HG03175 (cell line): ENCODE data around the gene JMJD7.

ENCODE experiments used
- ATAC-seq: cut with Tn5 transposase; IDR thresholded peaks from one replicate; pipeline ENCODE4 v1.9.1; 2021; ENCODE audit warnings: mild to moderate bottlenecking, moderate library complexity; ENCODE audit not compliant: unreplicated experiment

The JMJD7 gene

DNA sequence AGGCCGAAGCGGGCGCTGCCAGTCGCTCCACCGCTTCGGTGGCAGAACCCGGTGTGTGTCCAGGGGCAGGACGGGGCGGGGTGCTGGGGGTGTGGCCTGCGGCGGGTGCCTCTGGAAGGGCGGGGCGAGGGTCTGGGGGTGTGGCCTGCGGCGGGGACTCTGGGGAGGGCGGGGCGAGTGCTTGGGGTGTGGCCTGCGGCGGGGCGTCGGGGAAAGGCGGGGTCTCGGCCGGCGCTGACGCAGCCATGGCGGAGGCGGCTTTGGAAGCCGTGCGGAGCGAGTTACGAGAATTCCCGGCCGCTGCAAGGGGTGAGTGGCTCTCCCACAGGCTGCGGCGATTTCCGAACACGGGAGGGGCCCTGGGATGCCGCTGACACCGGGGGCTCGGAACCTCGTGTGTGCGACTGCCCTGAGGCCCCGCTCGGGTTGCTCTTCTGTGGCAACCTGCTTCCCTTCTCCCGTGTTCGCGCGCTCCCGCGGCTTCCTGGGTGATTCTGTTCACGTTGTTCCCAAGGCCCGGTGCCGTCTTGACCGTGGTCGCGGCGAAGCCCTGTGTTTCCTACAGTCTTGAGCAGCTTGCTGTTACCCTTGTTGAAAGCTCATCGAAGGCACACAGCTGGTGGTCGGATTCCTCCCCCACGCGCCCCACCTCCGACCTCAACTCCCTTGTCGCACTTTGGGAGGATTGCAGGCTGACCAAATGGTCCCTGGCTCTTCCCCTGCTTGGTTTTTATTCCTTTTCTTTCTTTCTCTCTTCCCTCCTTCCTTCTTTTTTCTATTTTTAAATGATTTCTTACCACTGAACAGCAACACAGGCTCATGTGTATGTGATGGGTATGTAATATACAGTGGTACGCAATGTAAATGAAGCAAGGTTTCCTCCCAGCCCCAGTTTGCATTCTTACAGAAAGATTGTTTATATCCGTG is at the start of gene JMJD7:
Gene JMJD7 (plus strand): TSS at position 213 of the 927 bp plus-strand sequence. CDS start 33 bp downstream, at position 246.
- ATAC-seq: peak; percentile 73

DNA sequence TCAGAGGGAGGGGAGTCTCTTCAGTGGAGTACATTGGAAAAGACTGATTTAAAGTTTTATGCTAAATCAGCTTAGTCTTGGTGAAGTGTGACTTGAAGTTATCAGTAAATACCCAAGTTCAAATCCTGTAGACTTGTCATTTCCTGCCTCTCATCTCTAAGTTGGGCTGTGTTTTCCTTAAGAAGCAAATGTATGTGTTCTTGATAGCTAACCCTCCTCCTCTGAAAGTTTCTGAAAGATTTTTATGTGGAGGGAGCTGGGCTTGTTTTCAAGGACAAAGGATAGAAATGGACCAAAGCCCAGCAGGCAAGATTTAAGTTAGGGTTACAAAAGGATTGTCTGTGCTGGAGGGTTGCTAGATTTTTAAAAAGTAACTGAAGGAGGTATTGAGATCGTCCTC is 49.4 kb upstream of the JMJD7 start:
- ATAC-seq: no peak

DNA sequence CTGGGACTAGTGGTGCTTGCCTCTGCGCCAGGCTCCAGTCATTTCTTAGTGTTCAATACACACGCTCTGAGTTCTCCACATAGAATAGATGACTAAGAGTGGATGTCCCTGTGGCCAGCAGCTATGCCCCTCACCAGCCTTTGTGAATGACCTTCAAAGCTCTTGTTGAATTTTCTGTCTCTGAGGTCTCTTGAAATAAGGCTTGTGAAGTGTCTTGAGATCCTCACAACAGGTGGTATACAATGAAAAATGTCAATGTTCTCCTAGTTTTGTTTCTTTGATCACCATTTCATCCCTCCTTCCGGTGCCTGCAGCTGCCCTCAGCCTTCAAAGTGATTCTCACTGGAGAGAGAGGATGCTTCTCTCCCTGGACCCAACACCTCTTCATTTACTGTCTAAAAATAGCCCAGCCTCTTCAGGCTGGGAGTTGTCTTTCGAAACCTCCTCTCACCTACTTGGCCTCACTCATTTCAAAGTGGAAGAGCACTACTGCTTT is 48.2 kb upstream of the JMJD7 start:
- ATAC-seq: no peak

DNA sequence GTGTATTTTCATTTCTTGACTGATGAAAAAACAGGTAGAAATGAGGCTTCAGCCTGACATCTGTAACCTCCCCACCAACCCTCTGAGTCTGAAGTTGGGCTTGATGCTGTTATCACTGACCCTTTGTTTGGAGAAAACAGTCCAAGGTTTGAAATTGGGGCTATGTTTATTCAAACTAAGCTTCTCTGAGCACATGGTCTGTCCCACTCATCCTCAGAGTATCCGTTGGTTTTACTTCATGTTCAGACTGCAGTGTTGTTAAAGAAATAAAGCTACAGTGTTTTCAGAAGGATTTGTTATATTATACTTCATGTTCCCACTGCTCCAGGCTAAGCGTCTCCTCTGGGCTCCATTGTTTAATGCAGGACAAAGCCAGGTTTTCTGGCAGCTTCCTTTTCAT is 47.6 kb upstream of the JMJD7 start:
- no peak for ATAC-seq

DNA sequence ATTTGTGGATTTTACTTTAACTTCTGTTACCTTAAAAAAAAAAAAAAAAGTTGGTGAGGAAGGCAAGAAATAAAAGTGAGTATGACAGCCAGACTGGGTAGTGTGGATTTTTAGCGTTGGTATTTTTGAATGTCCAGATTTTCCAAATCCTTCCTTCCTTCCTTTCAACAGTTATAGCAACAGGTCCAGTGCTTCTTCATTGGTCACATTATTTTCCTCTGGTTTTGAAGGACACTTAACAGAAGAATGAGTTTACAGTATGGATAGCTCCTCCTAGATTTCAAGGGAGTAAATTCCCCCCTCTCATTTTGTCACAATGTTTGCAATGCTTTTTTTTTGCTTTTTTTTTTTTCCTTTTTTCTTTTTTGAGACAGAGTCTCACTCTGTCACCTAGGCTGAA is 47.2 kb upstream of the JMJD7 start:
- no peak for ATAC-seq

DNA sequence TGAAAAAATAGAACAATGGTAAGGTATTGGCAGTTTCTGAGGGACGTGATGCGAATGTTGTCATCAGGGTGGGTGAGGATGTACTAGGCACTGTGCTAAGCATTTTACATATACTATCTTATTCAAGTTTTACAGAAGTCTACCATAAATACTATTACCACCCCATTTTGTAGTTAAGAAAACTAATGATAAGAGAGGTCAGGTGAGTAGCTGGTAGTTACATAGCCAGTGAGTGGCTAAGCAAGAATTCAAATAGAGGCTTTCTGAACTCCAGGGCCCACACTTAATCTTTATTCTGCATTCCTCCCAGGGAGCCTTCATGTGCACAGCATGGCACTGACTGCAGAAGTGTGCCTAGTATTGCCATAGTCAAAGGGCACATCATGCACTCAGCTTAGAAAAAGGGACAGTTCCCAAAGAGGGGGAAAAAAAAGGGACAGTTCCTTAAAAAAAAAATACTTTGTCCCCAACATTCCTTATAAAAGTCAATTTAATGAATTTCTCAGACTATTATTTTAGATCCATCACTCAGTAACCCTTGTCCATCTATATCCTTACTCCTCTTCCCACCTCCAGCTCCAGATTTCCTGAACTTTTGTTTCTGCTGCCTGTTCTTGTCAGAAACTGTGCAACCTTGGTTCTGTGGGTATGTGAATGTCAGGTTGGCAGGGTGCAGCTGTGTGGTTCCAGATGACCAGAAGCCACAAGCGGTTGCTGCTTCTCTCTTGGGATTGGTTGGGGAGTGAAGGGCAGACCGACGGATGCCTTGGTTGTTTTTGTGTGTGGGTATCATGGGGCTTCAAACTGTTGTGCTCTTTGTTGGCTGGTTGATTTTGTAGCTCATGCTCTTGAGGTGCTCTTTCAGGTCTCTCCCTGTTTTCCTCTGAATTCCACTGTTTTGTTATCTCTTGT is 45.3 kb upstream of the JMJD7 start:
- peak; percentile 45 for ATAC-seq

DNA sequence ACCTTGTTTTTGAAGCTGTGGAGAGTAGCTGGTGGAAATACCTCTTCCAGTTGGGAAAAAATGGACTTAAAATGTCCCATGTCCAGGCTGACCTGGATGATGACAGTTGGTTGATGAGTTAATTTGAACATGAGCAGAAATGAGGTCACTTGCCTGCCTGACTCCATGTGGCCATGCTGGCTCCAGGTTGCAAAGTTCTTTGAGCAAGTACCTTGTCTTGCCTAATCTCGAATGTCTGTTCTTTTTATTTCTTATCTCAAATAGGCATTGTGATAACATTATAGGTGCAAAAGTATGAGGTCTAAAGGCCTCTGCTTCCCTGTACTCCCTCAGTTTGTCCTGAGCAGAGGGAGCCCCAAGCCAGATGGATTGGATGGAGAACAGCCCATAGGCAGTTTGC is 44.6 kb upstream of the JMJD7 start:
- ATAC-seq: no peak

DNA sequence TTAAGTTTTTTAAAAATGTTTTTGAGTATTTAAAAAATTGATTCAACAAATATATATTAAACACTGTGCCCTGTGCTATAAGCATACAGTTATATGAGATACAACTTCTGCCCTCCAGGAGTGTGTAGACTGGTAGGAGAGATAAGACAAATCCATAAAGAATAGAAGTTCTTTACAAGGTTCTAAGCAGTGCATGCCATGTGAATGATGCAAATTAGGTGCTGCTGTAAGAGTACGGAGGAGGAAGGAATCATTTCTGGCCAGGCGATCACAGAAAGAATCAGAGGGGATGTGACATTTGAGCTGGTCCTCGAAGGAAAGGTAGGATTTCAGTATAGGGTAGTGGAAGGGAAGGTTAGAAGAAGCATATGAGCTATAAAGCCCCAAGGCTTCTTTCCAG is 39.6 kb upstream of the JMJD7 start:
- ATAC-seq: no peak

DNA sequence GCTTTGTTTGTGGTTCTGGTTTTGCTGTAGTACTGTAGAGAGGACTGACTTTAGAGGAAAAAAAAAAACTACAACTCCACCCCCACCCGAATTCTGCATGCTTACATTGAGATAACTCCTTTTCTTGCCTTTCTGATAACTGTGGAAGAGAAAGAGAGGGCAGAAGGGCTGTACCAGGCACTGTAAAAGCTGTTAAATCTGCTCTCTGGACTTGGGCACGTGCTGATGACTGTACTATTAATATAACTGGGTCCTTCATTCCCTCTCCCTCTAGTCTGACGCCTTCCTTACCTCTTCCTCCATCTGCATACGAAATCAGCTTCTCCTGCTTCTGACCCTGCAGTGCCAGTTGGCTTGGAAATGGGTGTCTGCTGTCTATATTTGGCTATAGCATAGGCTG is 38.7 kb upstream of the JMJD7 start:
- no peak for ATAC-seq

DNA sequence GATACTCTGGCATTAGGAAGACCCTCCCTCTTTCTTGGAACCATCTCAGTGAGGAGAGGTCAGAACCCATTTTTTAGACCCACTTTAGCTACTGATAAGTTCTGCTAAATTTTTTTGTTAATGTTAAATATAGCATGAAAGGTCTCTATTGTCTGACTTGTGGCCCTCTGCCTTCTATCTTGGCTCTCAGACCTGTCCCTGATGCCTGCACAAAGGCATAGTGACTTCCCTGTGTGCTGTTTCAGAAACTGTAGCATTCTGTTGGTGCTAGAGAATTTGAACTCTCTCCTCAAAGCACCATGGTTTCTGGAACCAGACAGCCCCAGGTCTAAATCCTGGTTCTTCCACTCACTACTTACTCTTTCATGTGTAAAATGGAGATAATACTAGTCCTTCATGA is 38.2 kb upstream of the JMJD7 start:
- no peak for ATAC-seq

DNA sequence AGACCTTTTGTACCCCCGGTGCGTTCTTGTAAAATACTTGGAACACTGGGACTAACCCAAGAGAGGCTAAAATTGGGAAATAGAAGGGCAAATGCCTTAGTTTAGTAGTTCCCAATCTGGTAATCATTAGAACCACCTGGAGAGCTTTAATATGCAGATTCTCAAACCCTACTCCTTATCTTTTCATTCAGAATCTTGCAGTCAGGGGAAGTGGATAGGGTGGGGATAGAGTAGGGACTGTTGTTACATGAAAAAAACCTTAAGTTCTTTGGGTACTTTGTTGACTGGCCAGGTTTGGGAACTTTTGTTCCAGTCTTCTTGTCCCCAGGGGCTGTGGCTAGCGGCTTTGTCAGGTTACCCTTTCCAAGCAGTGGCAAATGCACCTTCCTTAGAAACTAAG is 37.7 kb upstream of the JMJD7 start:
- ATAC-seq: no peak

DNA sequence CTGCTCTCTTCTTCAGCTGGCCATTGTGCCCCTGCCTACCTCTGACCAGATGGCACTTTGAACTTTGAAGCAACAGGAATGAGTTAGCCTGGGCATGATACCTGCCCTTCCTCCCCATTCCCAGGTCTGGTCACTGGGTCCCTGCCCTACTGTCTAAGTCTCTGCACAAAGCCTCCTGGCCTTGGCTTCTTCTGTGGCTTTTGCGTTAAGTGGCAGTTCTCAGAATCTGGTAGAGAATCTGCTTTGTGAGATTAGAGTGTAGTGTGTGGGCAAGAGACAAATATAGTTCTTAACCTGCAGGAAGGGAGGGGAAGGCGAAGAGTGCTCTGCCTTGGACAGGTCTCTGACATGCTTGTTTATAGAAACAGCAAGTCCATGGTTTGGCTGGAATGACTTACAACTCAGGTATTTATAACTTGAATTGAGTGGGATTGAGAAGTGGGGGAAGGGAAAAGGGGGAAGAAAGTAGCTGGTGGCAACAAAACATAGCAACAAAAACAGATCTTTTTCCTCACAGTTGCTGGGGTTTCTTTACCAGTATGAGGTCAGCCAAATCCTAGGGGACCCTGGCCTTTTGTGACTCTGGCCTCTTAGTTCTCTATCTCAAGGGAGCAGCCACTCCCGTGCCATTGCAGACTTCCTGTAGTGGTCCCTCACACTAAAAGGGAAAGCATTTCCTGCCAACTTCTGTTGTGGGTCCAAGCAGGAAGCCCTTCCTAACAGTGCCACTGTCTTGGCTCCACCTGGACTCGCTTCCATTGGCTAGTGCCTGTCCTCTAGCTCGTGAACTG is 36.9 kb upstream of the JMJD7 start:
- no peak for ATAC-seq

DNA sequence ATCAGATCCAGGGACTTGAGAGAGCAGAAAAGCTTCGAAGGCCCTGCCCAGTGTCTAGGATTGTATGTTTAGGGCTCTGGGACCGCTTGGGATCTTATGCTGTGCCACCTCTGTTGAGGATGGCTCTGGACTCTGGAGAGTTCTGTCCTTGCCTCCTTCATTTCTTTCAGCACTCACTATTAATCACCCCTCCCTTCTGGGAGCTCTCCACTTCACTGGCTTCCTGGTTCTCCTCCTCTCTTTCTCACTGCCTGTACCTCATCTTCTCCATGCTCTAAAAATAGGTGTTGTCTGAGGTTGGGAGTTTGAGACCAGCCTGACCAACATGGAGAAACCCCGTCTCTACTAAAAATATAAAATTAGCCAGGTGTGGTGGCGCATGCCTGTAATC is 36.4 kb upstream of the JMJD7 start:
- ATAC-seq: no peak

DNA sequence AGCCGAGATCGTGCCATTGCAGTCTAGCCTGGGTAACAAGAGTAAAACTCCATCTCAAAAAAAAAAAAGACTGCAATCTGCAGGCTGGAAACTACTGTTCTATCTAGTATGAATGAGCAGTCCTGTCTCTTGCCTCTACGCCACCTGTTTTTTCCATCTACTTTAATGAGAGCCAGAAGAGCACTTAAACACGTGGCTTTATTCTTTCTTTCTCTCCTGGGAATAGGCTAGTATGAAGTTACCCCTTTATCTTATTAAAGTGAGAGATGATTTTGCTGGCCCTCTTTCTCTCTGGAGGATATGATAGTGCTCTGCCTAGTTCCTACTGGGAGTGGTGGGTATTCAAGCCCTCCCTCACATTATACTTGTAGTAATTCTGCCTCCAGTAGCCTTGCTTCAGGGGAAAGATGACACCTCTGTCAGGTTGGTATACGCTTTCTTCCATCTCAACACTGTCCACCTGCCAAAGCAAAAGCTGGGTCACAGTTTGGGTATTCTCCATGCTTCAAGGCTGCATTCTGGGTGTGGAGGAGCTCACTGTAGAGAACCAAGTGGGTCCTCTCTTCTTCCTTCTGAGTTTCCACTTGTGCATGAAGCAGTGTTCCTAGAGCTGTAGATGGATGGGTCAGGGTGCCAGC is 35.8 kb upstream of the JMJD7 start:
- ATAC-seq: no peak

DNA sequence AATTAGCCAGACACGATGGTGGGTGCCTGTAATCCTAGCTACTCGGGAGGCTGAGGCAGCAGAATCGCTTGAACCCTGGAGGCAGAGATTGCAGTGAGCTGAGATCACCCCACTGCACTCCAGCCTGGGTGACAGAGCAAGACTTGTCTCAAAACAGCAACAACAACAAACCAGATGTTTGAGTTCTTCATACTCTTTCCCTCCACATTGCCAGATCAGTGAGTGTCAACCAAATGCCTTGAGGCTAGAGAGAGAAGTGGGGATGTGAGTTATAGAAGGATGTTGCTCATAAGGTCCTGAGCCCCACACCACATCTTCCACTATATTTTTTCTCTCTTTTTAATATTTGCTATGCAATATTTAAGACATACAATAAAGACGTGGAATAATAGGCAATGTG is 33.8 kb upstream of the JMJD7 start:
- ATAC-seq: no peak

DNA sequence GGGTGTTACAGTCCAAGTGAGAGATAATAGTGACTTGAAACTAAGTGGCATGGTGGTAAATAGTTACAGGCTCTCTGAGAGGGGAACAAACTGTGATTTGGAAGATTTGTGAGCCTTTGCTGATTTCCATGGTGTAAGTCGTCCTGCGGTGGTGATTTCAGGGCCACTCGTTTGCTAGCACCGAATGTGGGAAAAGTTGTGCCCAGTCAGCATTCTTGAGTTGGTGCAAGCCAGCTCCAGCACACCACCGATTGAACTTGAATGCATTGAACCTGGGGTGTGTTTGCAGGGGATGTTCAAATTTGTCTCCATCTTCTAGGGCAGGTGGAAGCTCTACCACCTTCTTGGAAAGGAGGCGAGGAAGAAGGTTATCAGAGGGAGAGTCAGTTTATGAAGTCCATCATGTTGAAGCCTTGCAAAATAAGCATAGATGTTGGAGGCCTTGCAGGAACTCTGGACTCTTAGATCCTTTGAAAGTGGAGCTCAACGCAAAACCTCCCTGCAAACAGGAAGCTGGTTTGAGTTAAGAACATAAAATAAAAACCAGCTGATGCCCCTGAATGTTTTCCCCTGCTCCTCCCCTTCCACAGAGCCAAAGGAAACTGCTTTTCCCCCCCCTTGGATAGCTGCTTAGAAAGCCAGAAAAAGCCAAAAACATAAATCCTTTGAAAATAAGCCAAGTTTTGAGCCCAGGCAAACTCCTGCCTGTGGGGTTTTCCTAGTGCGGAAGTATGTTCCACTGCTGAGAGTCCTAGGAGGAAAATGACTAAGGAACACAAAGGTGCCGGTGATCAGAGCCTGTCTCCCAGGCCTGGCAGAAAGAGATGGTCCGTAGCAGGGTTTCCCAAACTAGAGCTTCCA is 31.7 kb upstream of the JMJD7 start:
- no peak for ATAC-seq

DNA sequence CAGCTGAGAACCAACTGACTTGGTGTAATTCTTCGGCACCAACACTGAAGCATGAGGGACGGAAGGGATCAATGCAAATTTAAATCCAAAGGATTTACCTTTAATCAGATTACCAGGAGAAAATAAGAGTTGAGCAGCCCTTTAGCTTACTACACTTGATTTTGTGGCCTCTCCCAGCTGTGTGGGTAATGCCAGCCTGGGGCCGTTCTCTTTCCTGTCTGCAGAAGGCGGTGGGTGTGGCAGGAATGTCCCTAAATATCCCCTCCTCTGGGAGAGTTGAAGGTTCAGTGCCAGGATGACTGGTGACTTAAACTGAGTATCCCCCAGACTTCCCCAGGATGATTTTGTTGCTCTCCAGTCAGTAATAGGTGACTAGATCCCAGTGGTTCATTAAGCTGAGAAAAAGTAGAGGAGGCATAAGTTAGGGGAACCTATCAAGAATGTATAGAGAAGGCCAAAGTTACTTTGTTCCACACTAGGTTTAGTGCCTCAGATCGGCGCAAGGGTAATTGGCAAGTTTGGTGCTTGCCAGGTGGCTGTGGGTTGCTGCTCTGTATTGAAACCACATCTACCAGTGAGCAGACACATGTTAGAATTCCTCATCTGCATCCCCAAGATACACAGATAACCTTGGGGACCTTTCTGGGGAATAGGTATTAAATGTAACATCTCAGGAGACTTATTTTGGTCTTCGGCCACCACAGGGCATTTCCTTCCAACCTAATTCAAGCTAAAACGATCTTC is 30.5 kb upstream of the JMJD7 start:
- ATAC-seq: no peak

DNA sequence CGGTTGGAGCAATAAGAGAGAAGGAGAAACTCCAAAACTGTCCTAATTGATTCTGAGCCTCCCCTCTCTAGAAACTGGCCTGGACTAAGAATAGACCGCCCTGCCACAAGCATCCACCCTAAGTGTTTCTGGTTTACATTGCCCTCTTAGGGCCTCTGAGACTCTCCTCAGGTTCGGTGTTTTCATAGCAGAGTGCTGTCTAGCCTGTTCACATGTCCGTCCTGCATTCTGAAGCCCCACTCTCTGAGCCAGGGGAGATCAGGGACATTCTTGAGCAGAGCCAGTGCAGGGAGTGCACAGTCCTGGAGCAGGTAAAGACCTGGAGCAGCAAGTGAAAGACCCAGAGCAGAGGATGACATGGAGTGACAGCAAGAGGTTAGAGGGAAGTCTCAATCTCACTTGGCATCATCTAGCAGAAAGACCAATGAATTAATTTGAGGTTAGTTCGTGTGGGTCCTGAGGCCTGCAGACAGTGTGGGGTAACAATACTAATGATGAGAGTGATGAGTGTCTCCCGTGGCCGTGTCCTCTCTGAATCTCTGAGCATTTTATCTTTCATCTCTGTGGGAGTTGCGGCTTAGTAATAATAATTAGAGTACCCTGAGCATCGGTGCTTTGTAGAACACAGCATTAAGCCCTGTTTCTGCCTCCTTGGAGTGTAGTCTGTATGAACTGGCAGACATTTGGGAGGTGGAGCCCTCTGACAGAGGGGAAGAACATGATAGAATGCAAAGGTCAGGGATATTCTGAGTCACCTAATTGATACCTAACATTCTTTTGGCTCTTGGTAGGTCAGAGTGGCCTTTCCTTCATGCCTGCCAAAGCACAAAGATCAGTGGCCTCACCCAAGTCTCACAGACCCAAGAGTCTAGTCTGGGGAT is 29.0 kb upstream of the JMJD7 start:
- ATAC-seq: no peak
